Measurements from ENCODE around the gene ACKR4. TPM values are rescaled to one million over a fixed set of nuclear protein-coding genes. Genes with fewer than 3 reads are reported as not detected.

The ACKR4 gene
- total and polyA plus RNA-seq, 2 donors (not counting 1 experiment from before 2014, with no cell fraction given), result 0.15 to 0.21 TPM

- Histone ChIP-seq H3K27me3 (replicated peaks in 1 of 4; ENCODE audit: control extremely low read depth in 1 of 4, control insufficient read depth in 3 of 4, insufficient read depth in 4 of 4, low read length in 3 of 4) (no peaks in the 10 kb centered on the region), H3K9ac (ENCODE audit: low read length) (no peak overlapping the region), H3K27ac (ENCODE audit: low read length in 2 of 2) (no peak overlapping the region), H3K4me3 (ENCODE audit: control extremely low read depth in 1 of 5, extremely low read depth in 1 of 5, insufficient read depth in 1 of 5, low read depth in 2 of 5, low read length in 4 of 5) (no peak overlapping the region), H2AFZ (ENCODE audit: insufficient read depth, low read depth, low read length, poor library complexity, severe bottlenecking) (no peak overlapping the region), H3K4me1 (ENCODE audit: control insufficient read depth in 2 of 2, insufficient read depth in 2 of 2, low read length in 2 of 2) (no peaks in the 10 kb centered on the region), H3K36me3 (replicated peaks in 1 of 2; ENCODE audit: control extremely low read depth in 1 of 2, control insufficient read depth in 1 of 2, extremely low read depth in 1 of 2, insufficient read depth in 2 of 2, low read length in 1 of 2) (peaks cover 0 to 10% of the 10 kb centered on the region in 2 experiments), H4K20me1 (ENCODE audit: control insufficient read depth, insufficient read depth, low read length, poor library complexity, severe bottlenecking) (no peaks in the 10 kb centered on the region), H3K9me3 (ENCODE audit: control extremely low read depth in 1 of 3, control insufficient read depth in 2 of 3, insufficient read depth in 1 of 3, low read length in 2 of 3) (no peaks in the 10 kb centered on the region), H3K4me2 (replicated peaks; ENCODE audit: low read depth, low read length, poor library complexity, severe bottlenecking) (no peak overlapping the region), H3K79me2 (ENCODE audit: control insufficient read depth, insufficient read depth, low read length) (no peaks in the 10 kb centered on the region)
- Mint-ChIP-seq H3K9me3 (ENCODE audit: insufficient read depth) (no peaks in the 10 kb centered on the region), H3K4me1 (peaks cover 9% of the 10 kb centered on the region), H3K27me3 (no peaks in the 10 kb centered on the region), H3K4me3 (no peak overlapping the region), H3K27ac (no peak overlapping the region)
- ChIA-PET POLR2A (no interaction called here), CTCF (no interaction called here)
- WGBS (ENCODE audit: insufficient coverage), result 93% methylated on average over 2 of the region's 7 CpGs
- TF ChIP-seq EZH2 (IDR thresholded peaks at IDR 0.05; ENCODE audit: borderline replicate concordance, insufficient read depth, low read depth, low read length, poor library complexity, severe bottlenecking), result no peak
- TF ChIP-seq, protein P1, sequence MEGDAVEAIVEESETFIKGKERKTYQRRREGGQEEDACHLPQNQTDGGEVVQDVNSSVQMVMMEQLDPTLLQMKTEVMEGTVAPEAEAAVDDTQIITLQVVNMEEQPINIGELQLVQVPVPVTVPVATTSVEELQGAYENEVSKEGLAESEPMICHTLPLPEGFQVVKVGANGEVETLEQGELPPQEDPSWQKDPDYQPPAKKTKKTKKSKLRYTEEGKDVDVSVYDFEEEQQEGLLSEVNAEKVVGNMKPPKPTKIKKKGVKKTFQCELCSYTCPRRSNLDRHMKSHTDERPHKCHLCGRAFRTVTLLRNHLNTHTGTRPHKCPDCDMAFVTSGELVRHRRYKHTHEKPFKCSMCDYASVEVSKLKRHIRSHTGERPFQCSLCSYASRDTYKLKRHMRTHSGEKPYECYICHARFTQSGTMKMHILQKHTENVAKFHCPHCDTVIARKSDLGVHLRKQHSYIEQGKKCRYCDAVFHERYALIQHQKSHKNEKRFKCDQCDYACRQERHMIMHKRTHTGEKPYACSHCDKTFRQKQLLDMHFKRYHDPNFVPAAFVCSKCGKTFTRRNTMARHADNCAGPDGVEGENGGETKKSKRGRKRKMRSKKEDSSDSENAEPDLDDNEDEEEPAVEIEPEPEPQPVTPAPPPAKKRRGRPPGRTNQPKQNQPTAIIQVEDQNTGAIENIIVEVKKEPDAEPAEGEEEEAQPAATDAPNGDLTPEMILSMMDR (IDR thresholded peaks at IDR 0.05), result no peak
- intact Hi-C loops (cut with micrococcal nuclease), result no loop called here
- ATAC-seq (ENCODE audit: low read depth) (no peak), DNase-seq (no peak)
Measured at GRCh38 chr3:132624790-132625189, 27.7 kb downstream of the ACKR4 start.

GRCh38 chr3:132625613-132626012 lies 28.5 kb downstream of the ACKR4 start:
- Histone ChIP-seq H3K79me2 (ENCODE audit: control insufficient read depth, insufficient read depth, low read length) (no peaks in the 10 kb centered on the region), H3K27me3 (replicated peaks in 1 of 4; ENCODE audit: control extremely low read depth in 1 of 4, control insufficient read depth in 3 of 4, insufficient read depth in 4 of 4, low read length in 3 of 4) (no peaks in the 10 kb centered on the region), H3K9me3 (ENCODE audit: control extremely low read depth in 1 of 3, control insufficient read depth in 2 of 3, insufficient read depth in 1 of 3, low read length in 2 of 3) (no peaks in the 10 kb centered on the region), H3K4me2 (replicated peaks; ENCODE audit: low read depth, low read length, poor library complexity, severe bottlenecking) (no peak overlapping the region), H3K36me3 (replicated peaks in 1 of 2; ENCODE audit: control extremely low read depth in 1 of 2, control insufficient read depth in 1 of 2, extremely low read depth in 1 of 2, insufficient read depth in 2 of 2, low read length in 1 of 2) (peaks cover 0 to 10% of the 10 kb centered on the region in 2 experiments), H3K4me3 (ENCODE audit: control extremely low read depth in 1 of 5, extremely low read depth in 1 of 5, insufficient read depth in 1 of 5, low read depth in 2 of 5, low read length in 4 of 5) (no peak overlapping the region), H4K20me1 (ENCODE audit: control insufficient read depth, insufficient read depth, low read length, poor library complexity, severe bottlenecking) (no peaks in the 10 kb centered on the region), H3K4me1 (ENCODE audit: control insufficient read depth in 2 of 2, insufficient read depth in 2 of 2, low read length in 2 of 2) (no peaks in the 10 kb centered on the region), H3K27ac (ENCODE audit: low read length in 2 of 2) (no peak overlapping the region), H2AFZ (ENCODE audit: insufficient read depth, low read depth, low read length, poor library complexity, severe bottlenecking) (no peak overlapping the region), H3K9ac (ENCODE audit: low read length) (no peak overlapping the region)
- H3K27ac Mint-ChIP-seq, result no peak overlapping the region
- intact Hi-C loops (cut with micrococcal nuclease), result no loop called here
- ATAC-seq (ENCODE audit: low read depth) (no peak), DNase-seq (no peak)
- ChIA-PET CTCF (interaction anchor here (0.9 to 1.1 kb wide), 2 partner anchors 13 to 90 kb away, joined by 3 read pairs; no protein-coding TSS in a partner anchor), POLR2A (no interaction called here)
- no peaks in the 10 kb centered on the region for H3K9me3 Mint-ChIP-seq (ENCODE audit: insufficient read depth)
- no peak for TF ChIP-seq EZH2 (IDR thresholded peaks at IDR 0.05; ENCODE audit: borderline replicate concordance, insufficient read depth, low read depth, low read length, poor library complexity, severe bottlenecking)
- TF ChIP-seq, protein P1 (IDR thresholded peaks at IDR 0.05), result no peak
- no peaks in the 10 kb centered on the region for H3K27me3 Mint-ChIP-seq
- no CpG with 5 or more reads among the region's 1 CpG for WGBS (ENCODE audit: insufficient coverage)
- peaks cover 9% of the 10 kb centered on the region for H3K4me1 Mint-ChIP-seq
- no peak overlapping the region for H3K4me3 Mint-ChIP-seq

All from B cell (primary cell).